ENCODE data around the gene BRD8.

BRD8 gene

DNA sequence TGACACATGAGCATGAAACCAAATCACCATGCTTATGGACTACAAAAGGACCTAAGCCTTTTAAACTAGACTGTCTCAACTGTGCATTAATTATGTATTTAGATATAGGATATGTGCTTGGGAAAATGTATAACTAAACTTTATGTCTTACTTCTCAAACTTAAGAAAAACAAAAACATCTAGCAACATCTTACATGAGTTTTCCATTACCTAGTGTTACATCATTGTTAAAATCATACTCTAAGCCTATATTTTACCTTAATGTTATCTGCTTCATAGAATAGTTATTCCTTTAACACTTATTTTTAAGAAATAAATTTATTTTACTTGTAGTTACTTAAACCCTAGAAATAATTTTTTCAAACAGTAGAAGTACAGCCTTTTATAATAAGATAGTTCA lies 63.2 kb downstream of the BRD8 start:
- H3K9ac ChIP-seq (ENCODE audit: low read length): no peak overlapping the region
- H3K4me3 ChIP-seq (ENCODE audit: low read length): no peak overlapping the region
- no peaks in the 10 kb centered on the region for H3K27me3 ChIP-seq (ENCODE audit: control insufficient read depth, insufficient read depth, low read length)
- H3K9me3 ChIP-seq (ENCODE audit: control insufficient read depth, low read depth, low read length): no peaks in the 10 kb centered on the region
- no peak overlapping the region for H3K27ac ChIP-seq (ENCODE audit: low read length)
- no peaks in the 10 kb centered on the region for H3K36me3 ChIP-seq (ENCODE audit: control insufficient read depth, low read depth, low read length)
- peaks cover 8% of the 10 kb centered on the region for H3K4me1 ChIP-seq (ENCODE audit: control insufficient read depth, low read depth, low read length)

DNA sequence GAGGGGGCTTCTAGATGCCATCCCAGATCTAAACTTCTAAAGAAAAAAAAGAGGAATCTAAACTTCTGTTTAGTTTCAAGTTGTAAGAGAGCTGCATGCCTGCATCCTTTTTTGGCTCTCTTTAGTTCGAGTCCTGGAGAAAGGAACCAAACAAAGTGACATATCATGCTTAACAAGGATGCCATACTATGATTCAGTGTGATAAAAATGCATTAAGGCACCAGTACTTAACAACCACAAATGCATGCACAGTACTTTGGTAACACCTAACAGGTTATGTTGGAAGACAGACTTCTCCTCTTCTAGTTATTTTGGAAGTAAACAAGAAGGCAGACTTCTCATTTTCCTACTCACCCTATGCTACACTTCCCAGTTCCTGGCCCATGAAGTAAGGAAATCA lies 66.5 kb downstream of the BRD8 start:
- no peaks in the 10 kb centered on the region for H3K36me3 ChIP-seq (ENCODE audit: control insufficient read depth, low read depth, low read length)
- H3K27ac ChIP-seq (ENCODE audit: low read length): no peak overlapping the region
- peaks cover 9% of the 10 kb centered on the region for H3K4me1 ChIP-seq (ENCODE audit: control insufficient read depth, low read depth, low read length)
- H3K4me3 ChIP-seq (ENCODE audit: low read length): no peak overlapping the region
- H3K27me3 ChIP-seq (ENCODE audit: control insufficient read depth, insufficient read depth, low read length): no peaks in the 10 kb centered on the region
- H3K9me3 ChIP-seq (ENCODE audit: control insufficient read depth, low read depth, low read length): no peaks in the 10 kb centered on the region
- H3K9ac ChIP-seq (ENCODE audit: low read length): no peak overlapping the region

DNA sequence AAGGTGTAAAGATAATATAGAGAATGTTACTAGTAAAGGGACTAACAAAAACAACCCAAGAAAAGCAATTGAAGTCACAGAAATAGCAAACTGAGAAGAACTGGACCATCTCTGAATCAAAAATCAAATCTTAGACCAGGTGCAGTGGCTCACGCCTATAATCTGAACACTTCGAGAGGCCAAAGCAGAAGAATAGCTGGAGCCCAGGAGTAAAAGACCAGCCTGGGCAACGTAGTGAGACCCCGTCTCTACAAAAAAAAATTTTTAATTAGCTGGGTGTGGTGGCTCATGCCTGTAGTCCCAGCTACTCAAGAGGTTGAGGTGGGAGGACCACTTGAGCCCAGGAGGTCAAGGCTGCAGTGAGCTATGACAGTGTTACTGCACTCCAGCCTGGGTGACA lies 67.2 kb downstream of the BRD8 start:
- Histone ChIP-seq H3K36me3 (ENCODE audit: control insufficient read depth, low read depth, low read length) (no peaks in the 10 kb centered on the region), H3K9me3 (ENCODE audit: control insufficient read depth, low read depth, low read length) (no peaks in the 10 kb centered on the region), H3K4me1 (ENCODE audit: control insufficient read depth, low read depth, low read length) (peaks cover 9% of the 10 kb centered on the region), H3K9ac (ENCODE audit: low read length) (no peak overlapping the region), H3K27me3 (ENCODE audit: control insufficient read depth, insufficient read depth, low read length) (no peaks in the 10 kb centered on the region), H3K27ac (ENCODE audit: low read length) (no peak overlapping the region), H3K4me3 (ENCODE audit: low read length) (no peak overlapping the region)

DNA sequence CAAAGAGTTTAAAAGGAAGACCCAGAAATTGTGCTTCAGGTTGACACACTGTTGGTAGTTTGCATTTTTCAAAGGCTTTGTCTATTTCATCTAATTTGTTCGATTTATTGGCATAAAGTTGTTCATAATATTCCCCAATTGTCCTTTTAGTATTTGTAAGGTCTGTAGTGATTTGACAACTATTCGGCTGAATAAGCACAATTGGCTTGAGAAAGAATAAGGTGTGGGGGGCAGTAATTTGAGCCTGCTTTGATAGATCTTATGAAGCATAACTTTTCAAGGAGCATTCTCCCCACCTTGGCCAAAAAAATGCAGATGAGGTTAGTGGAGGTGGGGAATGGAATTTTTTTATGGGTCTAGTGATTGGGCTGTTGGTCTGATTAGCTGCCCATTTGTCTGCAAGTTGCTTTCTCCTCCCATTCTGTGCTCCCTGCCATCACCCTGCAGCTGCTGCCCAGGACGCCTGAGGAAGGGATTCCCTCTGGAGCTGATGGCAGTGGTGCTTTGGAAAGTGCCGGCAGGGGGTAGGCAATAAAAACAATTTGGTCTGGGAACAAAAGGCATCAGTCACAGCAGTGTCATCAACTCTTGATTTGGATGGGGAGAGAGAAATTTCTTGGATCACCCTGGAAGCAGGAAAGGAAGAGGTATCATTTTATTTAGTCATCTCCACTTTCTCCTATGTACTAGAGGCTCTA lies 68.0 kb downstream of the BRD8 start:
- Histone ChIP-seq H3K4me1 (ENCODE audit: control insufficient read depth, low read depth, low read length) (peaks cover 9% of the 10 kb centered on the region), H3K9me3 (ENCODE audit: control insufficient read depth, low read depth, low read length) (no peaks in the 10 kb centered on the region), H3K27ac (ENCODE audit: low read length) (no peak overlapping the region), H3K4me3 (ENCODE audit: low read length) (no peak overlapping the region), H3K27me3 (ENCODE audit: control insufficient read depth, insufficient read depth, low read length) (no peaks in the 10 kb centered on the region), H3K36me3 (ENCODE audit: control insufficient read depth, low read depth, low read length) (no peaks in the 10 kb centered on the region), H3K9ac (ENCODE audit: low read length) (no peak overlapping the region)

DNA sequence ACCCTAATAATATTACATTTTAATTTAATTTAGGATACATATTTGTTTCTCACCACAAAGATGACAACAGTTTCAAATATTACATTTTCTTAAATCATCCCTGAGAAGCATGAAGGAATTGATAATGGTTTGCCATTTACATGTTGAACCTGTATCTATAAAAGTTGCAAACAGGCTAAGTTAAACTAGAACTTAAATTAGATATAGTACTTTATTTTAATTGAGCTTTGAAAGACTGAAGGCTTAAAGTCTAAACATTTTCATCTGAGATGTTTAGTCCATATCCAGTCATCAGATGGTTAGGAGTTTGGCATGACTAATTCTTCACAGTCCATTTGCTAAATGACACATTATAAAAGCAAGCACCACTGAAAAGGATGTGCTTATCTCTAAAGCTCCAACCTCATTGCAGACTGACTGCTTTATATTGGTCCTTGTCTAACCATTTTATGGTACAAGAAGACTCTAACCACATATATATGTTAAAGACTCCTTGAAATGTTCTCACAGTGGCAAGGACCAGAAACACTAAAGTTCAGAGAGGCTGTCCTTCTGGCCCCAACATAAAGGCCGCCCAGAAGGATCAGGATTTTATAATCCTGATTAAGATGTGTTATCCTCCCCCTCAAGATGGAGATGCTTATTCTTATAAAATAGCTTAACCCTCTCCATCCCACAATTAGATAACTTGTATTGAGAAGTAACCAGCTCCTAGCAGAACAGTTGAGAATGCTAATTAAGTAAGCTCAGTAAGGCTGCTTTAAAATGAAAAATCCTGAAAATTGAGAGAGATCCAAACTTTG lies 68.8 kb downstream of the BRD8 start:
- Histone ChIP-seq H3K4me1 (ENCODE audit: control insufficient read depth, low read depth, low read length) (peaks cover 9% of the 10 kb centered on the region), H3K36me3 (ENCODE audit: control insufficient read depth, low read depth, low read length) (no peaks in the 10 kb centered on the region), H3K27ac (ENCODE audit: low read length) (no peak overlapping the region), H3K9me3 (ENCODE audit: control insufficient read depth, low read depth, low read length) (no peaks in the 10 kb centered on the region), H3K27me3 (ENCODE audit: control insufficient read depth, insufficient read depth, low read length) (no peaks in the 10 kb centered on the region), H3K9ac (ENCODE audit: low read length) (no peak overlapping the region), H3K4me3 (ENCODE audit: low read length) (no peak overlapping the region)

DNA sequence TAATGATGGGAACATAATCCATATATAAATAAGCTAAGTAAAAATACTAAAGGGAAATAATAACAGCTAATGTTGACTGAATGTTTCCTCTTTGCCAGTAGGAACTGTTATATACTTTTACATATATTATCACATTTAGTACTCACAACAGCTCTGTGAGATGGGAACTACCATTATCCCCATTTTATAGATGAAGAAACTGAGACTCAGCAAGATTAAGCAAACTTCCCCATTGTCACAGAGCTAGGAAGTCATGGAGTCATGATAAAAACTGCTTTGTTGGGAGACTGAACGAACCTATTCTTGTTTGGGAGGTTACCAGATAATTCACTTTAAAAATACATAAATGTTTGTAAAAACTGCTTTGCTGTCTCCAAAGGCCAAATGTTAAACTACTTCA lies 71.2 kb downstream of the BRD8 start:
- Histone ChIP-seq H3K4me3 (ENCODE audit: low read length) (no peak overlapping the region), H3K9me3 (ENCODE audit: control insufficient read depth, low read depth, low read length) (no peaks in the 10 kb centered on the region), H3K27ac (ENCODE audit: low read length) (no peak overlapping the region), H3K4me1 (ENCODE audit: control insufficient read depth, low read depth, low read length) (peaks cover 22% of the 10 kb centered on the region), H3K9ac (ENCODE audit: low read length) (no peak overlapping the region), H3K36me3 (ENCODE audit: control insufficient read depth, low read depth, low read length) (no peaks in the 10 kb centered on the region), H3K27me3 (ENCODE audit: control insufficient read depth, insufficient read depth, low read length) (peaks cover under 1% of the 10 kb centered on the region)

DNA sequence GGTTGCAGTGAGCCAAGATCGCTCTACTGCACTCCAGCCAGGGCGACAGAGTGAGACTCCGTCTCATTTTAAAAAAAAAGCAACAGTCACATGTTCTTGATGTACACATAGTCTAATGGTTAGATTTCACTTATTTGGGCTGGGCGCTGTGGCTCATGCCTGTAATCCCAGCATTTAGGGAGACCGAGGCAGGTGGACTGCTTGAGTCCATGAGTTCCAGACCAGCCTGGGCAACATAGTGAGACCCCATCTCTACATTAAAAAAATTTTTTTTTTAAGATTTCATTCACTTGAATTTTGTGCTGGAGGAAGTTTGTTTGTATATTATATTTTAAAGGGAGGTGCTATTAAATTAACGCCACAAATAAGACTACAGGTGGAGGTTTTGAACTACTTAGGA lies 72.7 kb downstream of the BRD8 start:
- peaks cover 19% of the 10 kb centered on the region for H3K4me1 ChIP-seq (ENCODE audit: control insufficient read depth, low read depth, low read length)
- H3K9me3 ChIP-seq (ENCODE audit: control insufficient read depth, low read depth, low read length): no peaks in the 10 kb centered on the region
- H3K27ac ChIP-seq (ENCODE audit: low read length): no peak overlapping the region
- no peaks in the 10 kb centered on the region for H3K36me3 ChIP-seq (ENCODE audit: control insufficient read depth, low read depth, low read length)
- peaks cover 8% of the 10 kb centered on the region for H3K27me3 ChIP-seq (ENCODE audit: control insufficient read depth, insufficient read depth, low read length)
- H3K4me3 ChIP-seq (ENCODE audit: low read length): no peak overlapping the region
- no peak overlapping the region for H3K9ac ChIP-seq (ENCODE audit: low read length)

DNA sequence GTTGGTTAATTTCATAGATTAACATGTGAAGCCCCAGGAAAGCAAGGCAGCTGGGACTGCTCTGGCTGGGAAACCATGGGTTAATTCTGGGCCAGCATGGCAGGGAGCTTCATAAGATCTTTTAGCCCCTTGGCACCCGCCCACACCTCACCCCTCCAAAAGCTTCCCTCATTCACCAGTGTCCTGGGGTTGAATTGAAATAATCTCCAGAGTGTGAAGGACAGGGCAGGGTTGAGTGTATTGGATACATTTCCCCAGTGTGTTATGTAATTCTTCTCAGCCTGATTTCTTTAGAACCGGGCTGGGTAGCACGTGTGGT lies 75.2 kb downstream of the BRD8 start:
- H3K36me3 ChIP-seq (ENCODE audit: control insufficient read depth, low read depth, low read length): no peaks in the 10 kb centered on the region
- H3K4me3 ChIP-seq (ENCODE audit: low read length): peak overlapping the region; percentile 33
- peaks cover 14% of the 10 kb centered on the region for H3K4me1 ChIP-seq (ENCODE audit: control insufficient read depth, low read depth, low read length)
- peaks cover 18% of the 10 kb centered on the region for H3K27me3 ChIP-seq (ENCODE audit: control insufficient read depth, insufficient read depth, low read length)
- H3K27ac ChIP-seq (ENCODE audit: low read length): no peak overlapping the region
- H3K9ac ChIP-seq (ENCODE audit: low read length): no peak overlapping the region
- H3K9me3 ChIP-seq (ENCODE audit: control insufficient read depth, low read depth, low read length): no peaks in the 10 kb centered on the region

DNA sequence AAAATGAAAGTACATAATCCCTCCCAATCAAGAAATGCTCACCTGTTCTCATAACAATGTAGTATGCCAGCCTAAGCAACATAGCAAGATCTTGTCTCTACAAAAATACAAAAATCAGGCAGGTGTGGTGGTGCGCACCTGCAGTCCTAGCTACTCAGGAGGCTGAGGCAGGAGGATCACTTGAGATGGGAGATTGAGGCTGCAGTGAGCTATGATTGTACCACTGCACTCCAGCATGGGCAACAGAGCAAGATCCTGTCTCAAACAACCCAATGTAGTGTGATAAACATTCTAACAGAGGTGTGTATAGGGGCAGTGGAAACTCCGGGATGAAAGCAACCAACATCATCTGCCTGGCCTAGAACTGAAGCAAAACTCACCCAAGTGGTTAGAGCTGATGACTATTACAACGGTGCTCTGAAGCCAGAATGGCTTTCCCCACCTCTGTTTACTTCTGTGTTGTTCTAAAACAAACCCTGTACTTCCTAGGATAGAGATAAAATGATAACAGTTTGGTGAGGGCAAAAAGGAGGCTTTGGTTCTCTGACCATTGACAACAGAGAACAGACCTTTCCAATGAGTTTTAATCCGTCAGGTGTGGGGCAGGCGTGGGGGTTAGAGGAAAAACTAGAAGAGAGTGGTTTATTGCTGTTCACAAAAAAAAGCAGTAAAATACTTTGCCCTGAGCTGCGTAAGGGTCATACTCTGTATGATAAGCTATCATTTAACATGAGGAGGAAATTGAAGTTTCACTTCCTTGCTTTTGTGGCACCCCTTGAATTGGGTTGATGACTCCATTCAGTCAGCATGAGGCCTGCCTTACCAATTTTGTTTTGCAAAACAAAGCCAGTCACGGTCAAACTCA lies 75.7 kb downstream of the BRD8 start:
- Histone ChIP-seq H3K27me3 (ENCODE audit: control insufficient read depth, insufficient read depth, low read length) (peaks cover 24% of the 10 kb centered on the region), H3K9ac (ENCODE audit: low read length) (no peak overlapping the region), H3K4me3 (ENCODE audit: low read length) (peak overlapping the region; percentile 33), H3K27ac (ENCODE audit: low read length) (no peak overlapping the region), H3K36me3 (ENCODE audit: control insufficient read depth, low read depth, low read length) (no peaks in the 10 kb centered on the region), H3K4me1 (ENCODE audit: control insufficient read depth, low read depth, low read length) (peaks cover 14% of the 10 kb centered on the region), H3K9me3 (ENCODE audit: control insufficient read depth, low read depth, low read length) (no peaks in the 10 kb centered on the region)

DNA sequence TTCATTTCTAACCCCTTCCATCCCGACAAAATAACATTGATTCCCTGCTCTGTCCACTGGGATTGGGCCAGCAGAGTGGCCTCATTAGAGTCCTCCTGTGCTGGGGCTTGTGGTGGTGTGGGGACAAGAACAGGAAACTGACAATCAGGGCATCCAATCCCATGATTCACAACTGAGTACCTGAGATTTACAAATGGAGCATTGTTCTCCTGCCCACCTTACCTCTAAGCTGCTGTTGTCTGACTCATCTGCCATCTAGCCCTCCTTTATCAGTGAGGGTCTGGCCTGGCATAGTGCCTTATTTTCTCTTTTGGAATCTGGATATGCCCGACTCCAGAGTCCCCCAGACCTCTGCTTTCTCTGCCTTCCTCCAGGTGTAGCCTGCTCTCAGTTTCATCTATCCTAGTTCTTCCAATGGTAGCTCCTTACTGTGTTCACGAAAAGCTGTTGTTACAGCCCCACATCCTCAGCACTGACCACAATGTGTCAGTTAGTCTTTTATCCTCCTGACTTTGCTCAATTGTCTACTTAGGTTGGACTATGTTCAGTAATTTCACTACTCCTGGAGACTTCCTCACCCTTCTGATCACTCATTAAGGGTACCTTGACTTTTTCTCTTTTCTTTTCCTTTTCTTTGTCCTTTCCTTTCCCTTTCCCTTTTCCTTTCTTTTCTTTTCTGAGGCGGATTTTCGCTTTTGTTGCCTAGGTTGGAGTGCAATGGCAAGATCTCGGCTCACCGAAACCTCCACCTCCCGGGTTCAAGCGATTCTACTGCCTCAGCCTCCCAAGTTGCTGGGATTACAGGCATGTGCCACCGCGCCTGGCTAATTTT lies 81.2 kb downstream of the BRD8 start:
- Histone ChIP-seq H3K4me1 (ENCODE audit: control insufficient read depth, low read depth, low read length) (peaks cover 40% of the 10 kb centered on the region), H3K36me3 (ENCODE audit: control insufficient read depth, low read depth, low read length) (no peaks in the 10 kb centered on the region), H3K9ac (ENCODE audit: low read length) (no peak overlapping the region), H3K27ac (ENCODE audit: low read length) (no peak overlapping the region), H3K4me3 (ENCODE audit: low read length) (no peak overlapping the region), H3K27me3 (ENCODE audit: control insufficient read depth, insufficient read depth, low read length) (peaks cover 65% of the 10 kb centered on the region), H3K9me3 (ENCODE audit: control insufficient read depth, low read depth, low read length) (no peaks in the 10 kb centered on the region)

DNA sequence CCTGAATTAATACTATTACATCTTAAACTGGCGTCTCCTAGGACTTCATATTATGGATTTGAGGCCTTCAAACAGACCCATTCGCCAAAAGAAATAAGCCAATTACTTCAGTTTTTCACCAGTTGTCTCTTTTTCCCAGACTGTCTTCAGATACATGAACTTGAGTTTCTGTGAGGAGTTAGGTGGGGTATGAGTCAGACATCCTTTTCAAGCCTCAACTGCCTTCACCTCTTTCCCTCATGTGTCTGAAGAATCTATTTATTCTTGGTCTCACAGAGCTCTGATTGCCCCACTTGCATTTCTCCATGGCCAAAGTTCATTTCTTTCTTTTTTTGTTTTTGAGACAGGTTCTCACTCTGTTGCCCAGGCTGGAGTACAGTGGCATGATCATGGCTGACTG lies 82.1 kb downstream of the BRD8 start:
- no peaks in the 10 kb centered on the region for H3K9me3 ChIP-seq (ENCODE audit: control insufficient read depth, low read depth, low read length)
- H3K27me3 ChIP-seq (ENCODE audit: control insufficient read depth, insufficient read depth, low read length): peaks cover 65% of the 10 kb centered on the region
- no peaks in the 10 kb centered on the region for H3K36me3 ChIP-seq (ENCODE audit: control insufficient read depth, low read depth, low read length)
- no peak overlapping the region for H3K9ac ChIP-seq (ENCODE audit: low read length)
- H3K4me3 ChIP-seq (ENCODE audit: low read length): no peak overlapping the region
- H3K27ac ChIP-seq (ENCODE audit: low read length): no peak overlapping the region
- peaks cover 44% of the 10 kb centered on the region for H3K4me1 ChIP-seq (ENCODE audit: control insufficient read depth, low read depth, low read length)
